IMR-90 (cell line): ENCODE results near the gene MSI2. TPM values are rescaled to one million over a fixed set of nuclear protein-coding genes. Genes with fewer than 3 reads are reported as not detected.

Experiments
- ATAC-seq: fragments of 200-7000 bp; cut with Tn5 transposase; 2 replicates; pipeline ENCODE4 v1.9.1; 2020; ENCODE audit warnings: low read depth, mild to moderate bottlenecking, moderate library complexity
- BruUV-seq: library from RNA; stranded (reverse); fragments of 400-500 nt; replicated peaks from 2 replicates; lab custom pipeline; 2021; lab: Mats Ljungman, UMichigan
- CTCF ChIA-PET: fragments of 300-600 bp; formaldehyde crosslinking; extraction: SDS; loops from one replicate; lab custom pipeline; 2021; ENCODE audit warnings: antibody characterized with exemption; lab: Yijun Ruan, JAX
- POLR2A ChIA-PET: fragments of 300-600 bp; sonication (Branson Sonifier 250); formaldehyde crosslinking; loops from one replicate; lab custom pipeline; 2022; ENCODE audit warnings: antibody characterized with exemption; ENCODE audit not compliant: unreplicated experiment; lab: Charles Lee
- DNase-seq: peaks from one replicate; pipeline ENCODE4 v3.0.0; 2013
- H2AFZ ChIP-seq: replicated peaks from 2 replicates; pipeline ENCODE3; 2013; ENCODE audit warnings: low read length, mild to moderate bottlenecking; ENCODE audit not compliant: poor library complexity
- H2AK5ac ChIP-seq: 2 replicates; pipeline ENCODE4 v1.6.1; 2013; ENCODE audit warnings: low read depth, low read length, inconsistent platforms
- H2AK9ac ChIP-seq: replicated peaks from 2 replicates; pipeline ENCODE3; 2013; ENCODE audit warnings: mild to moderate bottlenecking, low read depth, low read length, moderate library complexity; ENCODE audit not compliant: poor library complexity
- H2BK120ac ChIP-seq: 2 replicates; pipeline ENCODE4 v1.6.1; 2013; ENCODE audit warnings: low read depth, low read length, inconsistent platforms
- H2BK15ac ChIP-seq: 3 replicates; pipeline ENCODE4 v1.6.1; 2013; ENCODE audit warnings: low read depth, low read length, inconsistent platforms
- H2BK20ac ChIP-seq: 2 replicates; pipeline ENCODE4 v1.6.1; 2013; ENCODE audit warnings: low read depth, mild to moderate bottlenecking, inconsistent platforms, low read length, moderate library complexity
- H2BK5ac ChIP-seq: 2 replicates; pipeline ENCODE4 v1.6.1; 2013; ENCODE audit warnings: mild to moderate bottlenecking, low read depth, low read length, inconsistent platforms; ENCODE audit not compliant: poor library complexity, severe bottlenecking
- H3K14ac ChIP-seq: replicated peaks from 2 replicates; pipeline ENCODE4 v1.6.1; 2013; ENCODE audit warnings: low read depth, low read length, inconsistent platforms
- H3K18ac ChIP-seq: 2 replicates; pipeline ENCODE4 v1.6.1; 2013; ENCODE audit warnings: low read depth, low read length, control low read depth
- H3K23ac ChIP-seq: 2 replicates; pipeline ENCODE4 v1.6.1; 2013; ENCODE audit warnings: low read depth, low read length, inconsistent platforms
- H3K27ac ChIP-seq: 2 replicates; pipeline ENCODE4 v1.5.1; 2013; ENCODE audit warnings: mild to moderate bottlenecking, control low read depth, low read length; ENCODE audit not compliant: insufficient read depth
- H3K27me3 ChIP-seq: 2 replicates; pipeline ENCODE4 v1.6.1; 2013; ENCODE audit warnings: low read length; ENCODE audit not compliant: control insufficient read depth, insufficient read depth
- H3K36me3 ChIP-seq: 2 replicates; pipeline ENCODE4 v1.6.1; 2013; ENCODE audit warnings: low read length, mixed read lengths; ENCODE audit not compliant: control insufficient read depth, insufficient read depth
- H3K4ac ChIP-seq: 2 replicates; pipeline ENCODE4 v1.6.1; 2013; ENCODE audit warnings: low read depth, low read length, inconsistent platforms
- H3K4me1 ChIP-seq: 2 replicates; pipeline ENCODE4 v1.6.1; 2013; ENCODE audit warnings: low read length, mixed read lengths; ENCODE audit not compliant: control insufficient read depth, insufficient read depth
- H3K4me2 ChIP-seq: 2 replicates; pipeline ENCODE4 v1.6.1; 2013; ENCODE audit warnings: low read depth, mild to moderate bottlenecking, control low read depth, low read length, moderate library complexity
- H3K4me3 ChIP-seq: 2 replicates; pipeline ENCODE4 v1.5.1; 2013; ENCODE audit warnings: low read depth, mild to moderate bottlenecking, control low read depth, low read length, moderate library complexity; ENCODE audit not compliant: insufficient read depth
- H3K56ac ChIP-seq: 2 replicates; pipeline ENCODE4 v1.6.1; 2013; ENCODE audit warnings: low read length, inconsistent platforms; ENCODE audit not compliant: insufficient read depth; ENCODE audit errors: extremely low read depth
- H3K79me1 ChIP-seq, 2 experiments: 2 replicates each; pipeline ENCODE4 v1.6.1; 2013; ENCODE audit warnings: low read length in 2 of 2, inconsistent platforms in 1 of 2, low read depth in 1 of 2
- H3K9ac ChIP-seq: 2 replicates; pipeline ENCODE4 v1.6.1; 2013; ENCODE audit warnings: low read depth, low read length, control low read depth
- H3K9me1 ChIP-seq: 2 replicates; pipeline ENCODE4 v1.6.1; 2013; ENCODE audit warnings: low read length, inconsistent platforms; ENCODE audit not compliant: insufficient read depth
- H3K9me3 ChIP-seq: 2 replicates; pipeline ENCODE4 v1.6.1; 2013; ENCODE audit warnings: low read length; ENCODE audit not compliant: control insufficient read depth, insufficient read depth
- H4K20me1 ChIP-seq: 2 replicates; pipeline ENCODE4 v1.6.1; 2013; ENCODE audit warnings: low read length, inconsistent platforms; ENCODE audit not compliant: insufficient read depth
- H4K5ac ChIP-seq: 2 replicates; pipeline ENCODE4 v1.6.1; 2013; ENCODE audit warnings: mild to moderate bottlenecking, low read depth, low read length, control low read depth
- H4K8ac ChIP-seq, 2 experiments: 2 replicates each; pipeline ENCODE4 v1.6.1; 2013; ENCODE audit warnings: low read depth in 2 of 2, low read length in 2 of 2, control low read depth in 1 of 2, inconsistent platforms in 1 of 2
- H4K91ac ChIP-seq: 2 replicates; pipeline ENCODE4 v1.6.1; 2013; ENCODE audit warnings: low read depth, low read length, inconsistent platforms; ENCODE audit not compliant: insufficient read depth
- BHLHE40 ChIP-seq: fragments of 150-350 bp; IDR thresholded peaks from 2 replicates; pipeline ENCODE4 v1.6.1; 2016; ENCODE audit warnings: mild to moderate bottlenecking, low read depth, low read length
- CEBPB ChIP-seq: IDR thresholded peaks from 2 replicates; pipeline ENCODE4 v1.6.1; 2012; ENCODE audit warnings: low read depth, low read length, improper control_type of control experiment
- FOS ChIP-seq: fragments of 150-350 bp; IDR thresholded peaks from 2 replicates; pipeline ENCODE4 v1.6.1; 2016; ENCODE audit warnings: low read depth, low read length
- MAFK ChIP-seq: IDR thresholded peaks from 2 replicates; pipeline ENCODE4 v1.6.1; 2012; ENCODE audit warnings: low read depth, low read length, improper control_type of control experiment
- NFE2L2 ChIP-seq: fragments of 150-350 bp; IDR thresholded peaks from 2 replicates; pipeline ENCODE4 v1.6.1; 2016; ENCODE audit warnings: low read depth, mild to moderate bottlenecking, low read length
- POLR2A ChIP-seq: IDR thresholded peaks from 2 replicates; pipeline ENCODE4 v1.6.1; 2012; ENCODE audit warnings: mild to moderate bottlenecking, low read depth, low read length
- RAD21 ChIP-seq: IDR thresholded peaks from 2 replicates; pipeline ENCODE4 v1.6.1; 2012; ENCODE audit warnings: low read length, improper control_type of control experiment
- RCOR1 ChIP-seq: IDR thresholded peaks from 2 replicates; pipeline ENCODE4 v1.6.1; 2012; ENCODE audit warnings: mild to moderate bottlenecking, low read length, improper control_type of control experiment; ENCODE audit not compliant: insufficient replicate concordance
- RFX5 ChIP-seq: IDR thresholded peaks from 2 replicates; pipeline ENCODE4 v1.8.0; 2012; ENCODE audit warnings: low read depth, mild to moderate bottlenecking, low read length, moderate library complexity
- SMC3 ChIP-seq: fragments of 150-350 bp; IDR thresholded peaks from 2 replicates; pipeline ENCODE4 v1.6.1; 2016; ENCODE audit warnings: low read depth, mild to moderate bottlenecking, antibody characterized with exemption, low read length, moderate library complexity
- WGBS, 2 experiments: methylation state at CpG; one replicate each; pipeline versions ENCODE4 v1.1.5 to v1.1.7; 2013; ENCODE audit warnings: missing lambda C conversion rate in 2 of 2; ENCODE audit not compliant: insufficient read length in 1 of 2; ENCODE audit errors: extremely low coverage in 2 of 2; 5-methylcytosine and 5-hydroxymethylcytosine counted together
- dilution Hi-C: fragments of 300-500 bp; cut with HindIII; formaldehyde crosslinking; loops from one replicate; pipeline ENCODE4 v1.14.3; 2018; ENCODE audit warnings: low sequenced_read_pairs; ENCODE audit not compliant: unreplicated experiment
- in situ Hi-C: fragments of 300-500 bp; cut with MboI; formaldehyde crosslinking; loops from 3 replicates; pipeline ENCODE4 v1.14.3; 2019; ENCODE audit warnings: low sequenced_read_pairs, inconsistent platforms, mixed read lengths
- intact Hi-C: fragments of 100-400 bp; cut with micrococcal nuclease; formaldehyde crosslinking; loops from 2 replicates; pipeline ENCODE4 v1.10.0; 2022
- polyA plus RNA-seq, 3 experiments: library from polyadenylated mRNA; depleted of rRNA; stranded (reverse); fragments of >200 nt; gene quantifications; 2 replicates each; pipeline ENCODE4 v1.2.3, GENCODE V29; 2012; ENCODE audit warnings: low replicate concordance in 1 of 3
- total RNA-seq: library from RNA; depleted of rRNA; stranded (reverse); fragments of >200 nt; gene quantifications from 2 replicates; pipeline ENCODE4 v1.2.3, GENCODE V29; 2012
- TF ChIP-seq, protein P1 (sequence below): fragments of 150-350 bp; IDR thresholded peaks from 2 replicates; pipeline ENCODE4 v1.6.1; 2016; ENCODE audit warnings: low read depth, mild to moderate bottlenecking, low read length, moderate library complexity, borderline replicate concordance

The MSI2 gene
- total and polyA plus RNA-seq, 2 of the 4 experiments (the other 2 are of a cell fraction), result 13.0 to 16.0 TPM

DNA sequence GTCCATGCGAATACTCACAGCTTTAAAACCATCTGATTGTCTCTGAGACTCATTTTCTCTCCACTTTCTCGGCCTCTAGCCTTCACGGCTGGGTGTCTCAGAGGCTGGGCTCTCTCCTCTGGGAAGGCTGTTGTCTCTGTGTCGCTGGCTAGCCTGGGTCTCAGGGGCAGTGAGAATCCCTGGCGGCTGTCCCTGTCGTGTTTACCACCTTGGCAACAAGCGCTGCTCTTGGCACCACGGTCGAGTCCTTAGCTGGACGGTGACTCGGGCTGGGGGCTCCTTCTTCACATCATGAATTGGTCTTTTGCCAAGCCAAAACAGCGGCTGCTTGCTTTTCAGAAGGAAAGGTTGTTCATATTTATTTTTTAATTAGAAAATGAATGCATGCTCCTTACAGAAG lies 81.1 kb downstream of the MSI2 start:
- Histone ChIP-seq H2BK5ac (no peak overlapping the region), H3K23ac (no peak overlapping the region), H3K4me3 (no peak overlapping the region), H3K4me2 (no peak overlapping the region), H3K79me1 (peaks cover 4 to 8% of the 10 kb centered on the region in 2 experiments; a peak in 2 of 4 replicates), H3K27ac (no peak overlapping the region), H3K4ac (no peak overlapping the region), H3K9me3 (no peaks in the 10 kb centered on the region), H3K18ac (no peak overlapping the region), H3K4me1 (no peaks in the 10 kb centered on the region), H2BK120ac (no peak overlapping the region), H2AFZ (no peak overlapping the region), H3K14ac (no peak overlapping the region), H3K27me3 (no peaks in the 10 kb centered on the region), H4K91ac (no peak overlapping the region), H3K36me3 (no peaks in the 10 kb centered on the region), H2AK5ac (no peak overlapping the region), H2BK20ac (no peak overlapping the region), H2AK9ac (no peak overlapping the region), H3K9me1 (0 out of 2 replicates have a peak, but pooled peaks cover 2% of the 10 kb centered on the region), H2BK15ac (no peak overlapping the region), H4K20me1 (0 out of 2 replicates have a peak, but pooled peaks cover 4% of the 10 kb centered on the region), H3K9ac (no peak overlapping the region), H4K5ac (no peak overlapping the region), H4K8ac (no peak overlapping the region), H3K56ac (no peak overlapping the region)
- ChIA-PET CTCF (no interaction called here), POLR2A (no interaction called here)
- intact Hi-C loops (no loop called here), in situ Hi-C loops (no loop called here), dilution Hi-C loops (no loop called here)
- no TSS peak for BruUV-seq
- TF ChIP-seq RCOR1 (no peak), BHLHE40 (no peak), RAD21 (no peak), NFE2L2 (no peak), MAFK (no peak), SMC3 (no peak), CEBPB (no peak), RFX5 (no peak), FOS (no peak), POLR2A (no peak)
- TF ChIP-seq, protein P1, sequence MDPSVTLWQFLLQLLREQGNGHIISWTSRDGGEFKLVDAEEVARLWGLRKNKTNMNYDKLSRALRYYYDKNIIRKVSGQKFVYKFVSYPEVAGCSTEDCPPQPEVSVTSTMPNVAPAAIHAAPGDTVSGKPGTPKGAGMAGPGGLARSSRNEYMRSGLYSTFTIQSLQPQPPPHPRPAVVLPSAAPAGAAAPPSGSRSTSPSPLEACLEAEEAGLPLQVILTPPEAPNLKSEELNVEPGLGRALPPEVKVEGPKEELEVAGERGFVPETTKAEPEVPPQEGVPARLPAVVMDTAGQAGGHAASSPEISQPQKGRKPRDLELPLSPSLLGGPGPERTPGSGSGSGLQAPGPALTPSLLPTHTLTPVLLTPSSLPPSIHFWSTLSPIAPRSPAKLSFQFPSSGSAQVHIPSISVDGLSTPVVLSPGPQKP, result no peak
- 92% methylated on average over 2 of the region's 12 CpGs; no CpG with 5 or more reads in 1 of the 2 experiments for WGBS, 2 experiments
- DNase-seq, result no peak
- ATAC-seq, result no peak
